Suprapubic skin (tissue), 4 donors: ENCODE measurements around the gene PDP2. TPM values are rescaled to one million over a fixed set of nuclear protein-coding genes. Genes with fewer than 3 reads are reported as not detected.
"Not testable (repeated sequence)": the region's sequence is repeated elsewhere in the genome, so short reads cannot be mapped to it uniquely, and the experiment has no call there.

Experiments used
- DNase-seq, 2 donors: peaks; one replicate each; pipeline ENCODE4 v3.0.0-alpha.2; 2019; ENCODE audit warnings: low spot score in 2 of 2
- H3K27ac ChIP-seq: fragments of 200-600 bp; sonication (generic); one replicate; pipeline ENCODE4 v1.5.1; 2019
- H3K27me3 ChIP-seq: fragments of 200-600 bp; sonication (generic); one replicate; pipeline ENCODE4 v1.5.1; 2019
- H3K36me3 ChIP-seq: fragments of 200-600 bp; sonication (generic); one replicate; pipeline ENCODE4 v1.5.1; 2019
- H3K4me1 ChIP-seq: fragments of 200-600 bp; sonication (generic); one replicate; pipeline ENCODE4 v1.5.1; 2019
- H3K4me3 ChIP-seq: fragments of 200-600 bp; sonication (generic); one replicate; pipeline ENCODE4 v1.5.1; 2019; ENCODE audit warnings: mild to moderate bottlenecking
- H3K9me3 ChIP-seq: fragments of 200-600 bp; sonication (generic); one replicate; pipeline ENCODE4 v1.5.1; 2019
- EP300 ChIP-seq: sonication (generic); formaldehyde crosslinking; IDR thresholded peaks from one replicate; pipeline ENCODE4 v1.6.1; 2017; ENCODE audit warnings: antibody characterized with exemption
- POLR2A ChIP-seq, 2 donors: fragments of 450-650 bp; IDR thresholded peaks; one replicate each; pipeline ENCODE4 v1.6.1; 2017; ENCODE audit warnings: antibody characterized with exemption in 2 of 2, mild to moderate bottlenecking in 2 of 2, moderate library complexity in 2 of 2
- POLR2AphosphoS5 ChIP-seq, 3 donors: sonication (generic); formaldehyde crosslinking; IDR thresholded peaks; one replicate each; pipeline ENCODE4 v1.6.1; 2017; ENCODE audit warnings: antibody characterized with exemption in 3 of 3
- WGBS: methylation state at CpG from one replicate; pipeline ENCODE4 v1.1.5; 2018; 5-methylcytosine and 5-hydroxymethylcytosine counted together
- total RNA-seq, 4 donors: library from RNA; depleted of rRNA; stranded (reverse); fragments of >200 nt; gene quantifications; one replicate each; pipeline ENCODE4 v1.1.0, GENCODE V29; 2016
- TF ChIP-seq, protein P1 (sequence below), 2 donors: fragments of 200-600 bp in 1 of 2; fragments of 450-650 bp in 1 of 2; sonication (generic) in 1 of 2; IDR thresholded peaks; one replicate each; pipeline ENCODE4 v1.5.1; 2016 to 2019; ENCODE audit warnings: antibody characterized with exemption in 2 of 2, mild to moderate bottlenecking in 1 of 2, moderate library complexity in 1 of 2

The PDP2 gene
- total RNA-seq, 4 donors from 2014 or later: 5.0 to 8.3 (median 6.6) TPM

DNA sequence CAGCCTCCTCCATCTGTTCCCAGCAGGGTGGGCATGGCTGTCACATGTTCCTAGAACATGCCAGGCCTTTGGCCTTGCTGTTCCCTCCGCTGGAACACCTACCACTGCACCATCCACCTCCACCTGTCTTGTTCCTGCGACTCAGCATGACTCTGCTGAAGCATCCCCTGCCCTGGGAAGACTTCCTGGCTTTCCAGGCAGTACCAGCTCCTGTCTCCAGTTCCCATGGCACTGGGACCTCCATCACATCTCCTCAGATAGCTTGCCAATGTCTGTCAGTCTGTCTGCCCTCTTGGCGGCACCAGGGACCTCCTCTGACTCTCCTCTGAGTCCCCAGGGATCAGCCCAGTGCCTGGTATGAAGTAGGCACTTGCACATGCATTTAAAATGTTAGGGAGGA lies 15.7 kb downstream of the PDP2 start:
- H3K36me3 ChIP-seq: no peaks in the 10 kb centered on the region
- H3K4me1 ChIP-seq: peaks cover 17% of the 10 kb centered on the region
- H3K9me3 ChIP-seq: no peaks in the 10 kb centered on the region
- TF ChIP-seq POLR2A (IDR thresholded peaks at IDR 0.05): no peak
- TF ChIP-seq EP300: no peak
- TF ChIP-seq, protein P1, sequence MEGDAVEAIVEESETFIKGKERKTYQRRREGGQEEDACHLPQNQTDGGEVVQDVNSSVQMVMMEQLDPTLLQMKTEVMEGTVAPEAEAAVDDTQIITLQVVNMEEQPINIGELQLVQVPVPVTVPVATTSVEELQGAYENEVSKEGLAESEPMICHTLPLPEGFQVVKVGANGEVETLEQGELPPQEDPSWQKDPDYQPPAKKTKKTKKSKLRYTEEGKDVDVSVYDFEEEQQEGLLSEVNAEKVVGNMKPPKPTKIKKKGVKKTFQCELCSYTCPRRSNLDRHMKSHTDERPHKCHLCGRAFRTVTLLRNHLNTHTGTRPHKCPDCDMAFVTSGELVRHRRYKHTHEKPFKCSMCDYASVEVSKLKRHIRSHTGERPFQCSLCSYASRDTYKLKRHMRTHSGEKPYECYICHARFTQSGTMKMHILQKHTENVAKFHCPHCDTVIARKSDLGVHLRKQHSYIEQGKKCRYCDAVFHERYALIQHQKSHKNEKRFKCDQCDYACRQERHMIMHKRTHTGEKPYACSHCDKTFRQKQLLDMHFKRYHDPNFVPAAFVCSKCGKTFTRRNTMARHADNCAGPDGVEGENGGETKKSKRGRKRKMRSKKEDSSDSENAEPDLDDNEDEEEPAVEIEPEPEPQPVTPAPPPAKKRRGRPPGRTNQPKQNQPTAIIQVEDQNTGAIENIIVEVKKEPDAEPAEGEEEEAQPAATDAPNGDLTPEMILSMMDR (IDR thresholded peaks at IDR 0.05): no peak
- no peak for TF ChIP-seq POLR2AphosphoS5 (IDR thresholded peaks at IDR 0.05)
- 93% methylated on average over 3 of the region's 3 CpGs for WGBS
- no peaks in the 10 kb centered on the region for H3K27me3 ChIP-seq
- H3K4me3 ChIP-seq: no peak overlapping the region
- DNase-seq: no peak
- H3K27ac ChIP-seq: no peak overlapping the region

- DNase-seq, H3K27ac ChIP-seq, H3K9me3 ChIP-seq, H3K36me3 ChIP-seq, H3K4me3 ChIP-seq, H3K27me3 ChIP-seq: not testable (repeated sequence)
- peaks cover 20% of the 10 kb centered on the region for H3K4me1 ChIP-seq
- WGBS: 70% methylated on average over 5 of the region's 5 CpGs
Measured at GRCh38 chr16:66896682-66897081, 16.4 kb downstream of the PDP2 start.

- H3K36me3 ChIP-seq: no peaks in the 10 kb centered on the region
- H3K9me3 ChIP-seq: no peaks in the 10 kb centered on the region
- 69% methylated on average over 3 of the region's 3 CpGs for WGBS
- TF ChIP-seq POLR2A (IDR thresholded peaks at IDR 0.05): no peak
- TF ChIP-seq, protein P1 (IDR thresholded peaks at IDR 0.05): no peak
- no peak for TF ChIP-seq POLR2AphosphoS5 (IDR thresholded peaks at IDR 0.05)
- no peak for TF ChIP-seq EP300
- H3K4me1 ChIP-seq: peaks cover 23% of the 10 kb centered on the region
- no peak overlapping the region for H3K27ac ChIP-seq
- no peaks in the 10 kb centered on the region for H3K27me3 ChIP-seq
- no peak overlapping the region for H3K4me3 ChIP-seq
- no peak for DNase-seq
Measured at GRCh38 chr16:66898207-66898606, 17.9 kb downstream of the PDP2 start.

GRCh38 chr16:66898933-66899309 lies 18.6 kb downstream of the PDP2 start:
- no peak overlapping the region for H3K27ac ChIP-seq
- H3K4me1 ChIP-seq: peaks cover 23% of the 10 kb centered on the region
- WGBS: 91% methylated on average over 2 of the region's 2 CpGs
- H3K4me3 ChIP-seq: no peak overlapping the region
- no peaks in the 10 kb centered on the region for H3K27me3 ChIP-seq
- TF ChIP-seq EP300: no peak
- no peak for TF ChIP-seq POLR2A (IDR thresholded peaks at IDR 0.05)
- TF ChIP-seq, protein P1 (IDR thresholded peaks at IDR 0.05): no peak
- TF ChIP-seq POLR2AphosphoS5 (IDR thresholded peaks at IDR 0.05): no peak
- no peaks in the 10 kb centered on the region for H3K9me3 ChIP-seq
- no peaks in the 10 kb centered on the region for H3K36me3 ChIP-seq
- DNase-seq: no peak

- Histone ChIP-seq H3K4me3 (no peak overlapping the region), H3K27me3 (no peaks in the 10 kb centered on the region), H3K4me1 (peaks cover 23% of the 10 kb centered on the region), H3K36me3 (no peaks in the 10 kb centered on the region), H3K27ac (no peak overlapping the region), H3K9me3 (no peaks in the 10 kb centered on the region)
- WGBS: 97% methylated on average over 6 of the region's 6 CpGs
- no peak for DNase-seq
- no peak for TF ChIP-seq POLR2AphosphoS5 (IDR thresholded peaks at IDR 0.05)
- TF ChIP-seq POLR2A (IDR thresholded peaks at IDR 0.05): no peak
- TF ChIP-seq, protein P1 (IDR thresholded peaks at IDR 0.05): no peak
- TF ChIP-seq EP300: no peak
Measured at GRCh38 chr16:66899310-66899944, 19.1 kb downstream of the PDP2 start.
